K562 (cell line): ENCODE measurements around the gene VSIG10. TPM values are rescaled to one million over a fixed set of nuclear protein-coding genes. Genes with fewer than 3 reads are reported as not detected.

Experiments used
- ATF3 ChIP-seq, 2 experiments: fragments of 450-650 bp in 1 of 2; sonication (generic) in 1 of 2; formaldehyde crosslinking in 1 of 2; IDR thresholded peaks in 1 of 2; conservative IDR thresholded peaks in 1 of 2; 2 replicates each; pipeline versions ENCODE4 v1.6.1 to v1.8.1; 2016 to 2023; ENCODE audit warnings: mild to moderate bottlenecking in 2 of 2, moderate library complexity in 2 of 2, inconsistent platforms in 1 of 2, missing genetic modification reagents in 1 of 2
- BDP1 ChIP-seq: IDR thresholded peaks from 3 replicates; pipeline ENCODE4 v1.6.1; 2011; ENCODE audit not compliant: insufficient read length, insufficient read depth
- CBX2 ChIP-seq: fragments of 200-600 bp; sonication (generic); IDR thresholded peaks from one replicate; pipeline ENCODE4 v1.6.1; 2012; ENCODE audit warnings: mild to moderate bottlenecking, low read length, inconsistent platforms; ENCODE audit not compliant: insufficient read depth, poor library complexity, severe bottlenecking
- CHD1 ChIP-seq: fragments of 200-600 bp; sonication (generic); IDR thresholded peaks from one replicate; pipeline ENCODE4 v1.6.1; 2012; ENCODE audit warnings: mild to moderate bottlenecking, moderate library complexity, low read length, inconsistent platforms
- COPS2 ChIP-seq: fragments of 450-650 bp; conservative IDR thresholded peaks from 2 replicates; pipeline ENCODE4 v1.6.1; 2016; ENCODE audit warnings: mild to moderate bottlenecking, moderate library complexity
- CSDE1 ChIP-seq, 2 experiments: fragments of 450-650 bp; IDR thresholded peaks; 2 replicates each; pipeline ENCODE4 v1.6.1; 2016; ENCODE audit warnings: mild to moderate bottlenecking in 1 of 2
- CTCFL ChIP-seq: IDR thresholded peaks from 2 replicates; pipeline ENCODE4 v1.6.1; 2011; ENCODE audit warnings: borderline replicate concordance, low read depth, mild to moderate bottlenecking, moderate library complexity, low read length; ENCODE audit not compliant: insufficient read depth, poor library complexity, severe bottlenecking
- DACH1 ChIP-seq: fragments of 450-650 bp; IDR thresholded peaks from 2 replicates; pipeline ENCODE4 v1.6.1; 2018; ENCODE audit not compliant: partially characterized antibody
- ELF4 ChIP-seq: fragments of 450-650 bp; formaldehyde crosslinking; IDR thresholded peaks from 2 replicates; pipeline ENCODE4 v1.4.0; 2022; ENCODE audit warnings: missing genetic modification characterization
- ESRRA ChIP-seq: fragments of 450-650 bp; IDR thresholded peaks from 2 replicates; pipeline ENCODE4 v1.6.1; 2014; ENCODE audit warnings: low read depth, mild to moderate bottlenecking, moderate library complexity, borderline replicate concordance
- HLTF ChIP-seq: fragments of 450-650 bp; IDR thresholded peaks from 2 replicates; pipeline ENCODE4 v1.6.1; 2016
- KDM1A ChIP-seq, 2 experiments: fragments of 450-650 bp; IDR thresholded peaks; 2 replicates each; pipeline ENCODE4 v1.6.1; 2016; ENCODE audit warnings: mild to moderate bottlenecking in 2 of 2
- MCM7 ChIP-seq, 2 experiments: fragments of 450-650 bp; IDR thresholded peaks; 2 replicates each; pipeline ENCODE4 v1.6.1; 2016 to 2018
- NFE2 ChIP-seq: IDR thresholded peaks from 2 replicates; pipeline ENCODE4 v1.6.1; 2014; ENCODE audit warnings: antibody characterized with exemption, low read depth
- PHF21A ChIP-seq: fragments of 450-650 bp; IDR thresholded peaks from 2 replicates; pipeline ENCODE4 v1.6.1; 2017; ENCODE audit warnings: low read depth, borderline replicate concordance
- RBM25 ChIP-seq: fragments of 200-400 bp; formaldehyde crosslinking; IDR thresholded peaks from 2 replicates; pipeline ENCODE4 v1.6.1; 2018; ENCODE audit warnings: low read length, low read depth, moderate library complexity; ENCODE audit not compliant: severe bottlenecking
- SREBF2 ChIP-seq: sonication (generic); formaldehyde crosslinking; IDR thresholded peaks from 2 replicates; pipeline ENCODE4 v1.4.0; 2020; ENCODE audit warnings: mild to moderate bottlenecking, missing genetic modification reagents
- TEAD2 ChIP-seq: fragments of 450-650 bp; IDR thresholded peaks from 2 replicates; pipeline ENCODE4 v1.6.1; 2016; ENCODE audit warnings: missing genetic modification characterization, control low read depth, missing compliant biosample characterization
- ZBED1 ChIP-seq: IDR thresholded peaks from 2 replicates; pipeline ENCODE4 v1.6.1; 2014
- ZBTB43 ChIP-seq: sonication (generic); formaldehyde crosslinking; IDR thresholded peaks from 2 replicates; pipeline ENCODE4 v1.8.0; 2023; ENCODE audit warnings: mild to moderate bottlenecking, missing genetic modification reagents
- ZFP1 ChIP-seq: fragments of 450-650 bp; formaldehyde crosslinking; IDR thresholded peaks from 2 replicates; pipeline ENCODE4 v1.4.0; 2020; ENCODE audit warnings: mild to moderate bottlenecking, mixed read lengths
- ZNF124 ChIP-seq: sonication (generic); formaldehyde crosslinking; IDR thresholded peaks from 2 replicates; pipeline ENCODE4 v1.8.1; 2022; ENCODE audit warnings: missing genetic modification reagents
- ZNF165 ChIP-seq: fragments of 250-450 bp; sonication (Bioruptor Pico); IDR thresholded peaks from 2 replicates; pipeline ENCODE4 v1.4.0; 2020; ENCODE audit warnings: borderline replicate concordance
- polyA plus RNA-seq, 8 experiments: library from polyadenylated mRNA; depleted of rRNA in 4 of 8; stranded (reverse) in 5 of 8; unstranded in 3 of 8; fragments of >200 nt; fragmentation: Nextera tagmentation in 2 of 8; fragmentation: Illumina TruSeq in 1 of 8; extraction: Ambion mirVana in 2 of 8; extraction: Trizol in 1 of 8; gene quantifications; 2 replicates each; pipeline versions ENCODE4 v1.2.1 to v1.2.3, GENCODE V29; 2011 to 2014; ENCODE audit warnings: inconsistent platforms in 1 of 8, missing spikeins in 1 of 8
- total RNA-seq, 7 experiments: library from RNA; depleted of rRNA in 6 of 7; stranded (reverse); fragments of >200 nt in 6 of 7; fragmentation: Illumina TruSeq in 2 of 7; extraction: Trizol in 2 of 7; gene quantifications; 2 replicates each; pipeline versions ENCODE4 v1.2.1 to v1.2.3, GENCODE V29; 2011 to 2021; ENCODE audit warnings: low replicate concordance in 1 of 7
- TF ChIP-seq, protein P1 (sequence below): sonication (generic); formaldehyde crosslinking; IDR thresholded peaks from 2 replicates; pipeline ENCODE4 v1.5.0; 2020; ENCODE audit warnings: missing genetic modification reagents
- TF ChIP-seq, protein P2 (sequence below): fragments of 250-450 bp; sonication (Bioruptor Pico); IDR thresholded peaks from 2 replicates; pipeline ENCODE4 v1.8.0; 2021; ENCODE audit warnings: moderate library complexity, mild to moderate bottlenecking, inconsistent platforms

The VSIG10 gene
- total and polyA plus RNA-seq, 9 of the 15 experiments (the other 6 are each of a cell fraction or from before 2014, with no cell fraction given) = 4.1 to 8.8 (median 4.7) TPM

DNA sequence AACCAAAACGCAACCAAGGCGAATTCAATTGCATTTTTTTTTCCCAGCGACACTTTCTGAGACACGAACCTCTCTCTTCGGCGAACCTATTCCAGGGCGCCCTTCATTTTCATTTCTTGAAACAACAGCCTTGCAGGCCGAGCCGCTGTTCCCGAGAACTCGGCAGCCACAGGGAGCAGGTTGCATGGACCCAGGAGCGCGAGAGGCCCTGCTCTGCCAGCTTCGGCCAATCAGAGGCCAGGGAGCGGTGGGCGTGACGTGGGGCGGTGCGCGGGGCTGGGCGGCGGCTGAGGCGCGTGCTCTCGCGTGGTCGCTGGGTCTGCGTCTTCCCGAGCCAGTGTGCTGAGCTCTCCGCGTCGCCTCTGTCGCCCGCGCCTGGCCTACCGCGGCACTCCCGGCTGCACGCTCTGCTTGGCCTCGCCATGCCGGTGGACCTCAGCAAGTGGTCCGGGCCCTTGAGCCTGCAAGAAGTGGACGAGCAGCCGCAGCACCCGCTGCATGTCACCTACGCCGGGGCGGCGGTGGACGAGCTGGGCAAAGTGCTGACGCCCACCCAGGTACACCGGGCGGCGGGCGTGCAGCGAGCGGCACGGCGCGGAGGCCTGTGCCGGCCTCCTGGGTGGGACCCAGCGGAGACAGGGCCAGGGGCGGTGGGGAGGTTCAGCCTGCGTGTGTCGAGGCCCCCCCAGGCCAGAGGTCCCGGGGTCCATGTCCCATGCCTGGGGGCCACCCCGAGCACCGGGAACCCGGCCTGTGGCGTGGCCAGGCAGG, 32.2 kb upstream of the VSIG10 start, which contains the start of gene PEBP1 (continued):
- TF ChIP-seq ZFP1 = no peak
- no peak for TF ChIP-seq CBX2
- no peak; the same call in 1 of the 2 replicates for TF ChIP-seq ZBTB43 (CRISPR knock-in tag)
- TF ChIP-seq ATF3 (IDR thresholded peaks at IDR 0.05) = no peak
- TF ChIP-seq ATF3 (CRISPR knock-in tag; conservative IDR thresholded peaks at IDR 0.05) = no peak
- TF ChIP-seq ZNF165 = no peak
- TF ChIP-seq PHF21A = no peak
- TF ChIP-seq ELF4 (CRISPR knock-in tag) = no peak
- TF ChIP-seq DACH1 = no peak
- TF ChIP-seq COPS2 = no peak
- no peak for TF ChIP-seq NFE2
- TF ChIP-seq KDM1A (IDR thresholded peaks at IDR 0.05) = no peak
- no peak for TF ChIP-seq ESRRA
- no peak for TF ChIP-seq CSDE1 (IDR thresholded peaks at IDR 0.05)
- TF ChIP-seq RBM25 = peak; percentile 88
- TF ChIP-seq CHD1 = no peak
- TF ChIP-seq, protein P1, sequence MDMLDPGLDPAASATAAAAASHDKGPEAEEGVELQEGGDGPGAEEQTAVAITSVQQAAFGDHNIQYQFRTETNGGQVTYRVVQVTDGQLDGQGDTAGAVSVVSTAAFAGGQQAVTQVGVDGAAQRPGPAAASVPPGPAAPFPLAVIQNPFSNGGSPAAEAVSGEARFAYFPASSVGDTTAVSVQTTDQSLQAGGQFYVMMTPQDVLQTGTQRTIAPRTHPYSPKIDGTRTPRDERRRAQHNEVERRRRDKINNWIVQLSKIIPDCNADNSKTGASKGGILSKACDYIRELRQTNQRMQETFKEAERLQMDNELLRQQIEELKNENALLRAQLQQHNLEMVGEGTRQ (CRISPR knock-in tag) = no peak
- 0 out of 2 replicates have a peak, but pooled peaks have one; percentile 51 for TF ChIP-seq ZNF124
- TF ChIP-seq HLTF = no peak
- no peak for TF ChIP-seq BDP1
- no peak for TF ChIP-seq SREBF2 (CRISPR knock-in tag)
- no peak for TF ChIP-seq ZBED1
- TF ChIP-seq, protein P2, sequence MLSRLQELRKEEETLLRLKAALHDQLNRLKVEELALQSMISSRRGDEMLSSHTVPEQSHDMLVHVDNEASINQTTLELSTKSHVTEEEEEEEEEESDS = no peak
- TF ChIP-seq CTCFL = no peak
- TF ChIP-seq MCM7 (IDR thresholded peaks at IDR 0.05) = no peak
- no peak for TF ChIP-seq TEAD2 (tag)
